ENCODE results near the gene SH3RF1. TPM values are rescaled to one million over a fixed set of nuclear protein-coding genes. Genes with fewer than 3 reads are reported as not detected.

SH3RF1 gene
- total and polyA plus RNA-seq, 2 experiments from 2014 or later: 7.8 to 12.4 TPM

DNA sequence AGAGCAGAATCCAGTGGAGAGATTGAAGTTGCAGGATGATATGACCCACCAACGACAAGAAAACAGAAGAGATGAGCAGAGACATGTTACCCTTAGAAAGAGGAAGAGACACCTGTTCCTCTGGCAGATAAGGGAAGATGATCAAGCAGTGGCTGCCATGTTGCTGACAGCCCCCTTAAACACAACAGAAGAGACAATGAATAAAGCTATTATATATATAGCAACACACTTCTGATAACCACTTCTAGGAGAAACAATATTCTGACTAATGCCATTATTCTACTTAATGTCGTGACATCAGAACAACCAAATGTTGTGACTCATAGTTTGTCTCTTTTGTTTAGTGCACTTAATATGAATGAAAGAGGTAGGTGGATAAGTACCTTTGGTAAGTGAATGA is 44.9 kb downstream of the SH3RF1 start:
- Histone ChIP-seq H3K27me3 (ENCODE audit: insufficient read depth) (no peaks in the 10 kb centered on the region), H3K4me2 (no peak overlapping the region), H3K79me2 (replicated peaks; ENCODE audit: insufficient read depth) (peaks cover 36% of the 10 kb centered on the region), H3K27ac (ENCODE audit: low read depth) (no peak overlapping the region), H3K9me2 (ENCODE audit: insufficient read depth) (no peaks in the 10 kb centered on the region), H4K20me1 (replicated peaks; ENCODE audit: insufficient read depth) (no peaks in the 10 kb centered on the region; the same call in 1 of the 2 replicates), H3K4me1 (ENCODE audit: insufficient read depth) (peaks cover 11% of the 10 kb centered on the region; the same call in 1 of the 2 replicates), H2AFZ (no peak overlapping the region), H3K4me3 (no peak overlapping the region), H3K36me3 (ENCODE audit: insufficient read depth) (no peaks in the 10 kb centered on the region), H3F3A (replicated peaks; ENCODE audit: low read depth) (no peaks in the 10 kb centered on the region)
- Mint-ChIP-seq H3K36me3 (ENCODE audit: low read depth) (no peaks in the 10 kb centered on the region), H3K27me3 (ENCODE audit: insufficient read depth, low read depth, poor library complexity) (no peaks in the 10 kb centered on the region), H3K4me1 (peaks cover 5% of the 10 kb centered on the region; the same call in 2 of the 3 replicates), H3K4me3 (no peak overlapping the region), H3K27ac (no peak overlapping the region), H3K9me3 (no peaks in the 10 kb centered on the region)
- DNase-seq (ENCODE audit: low spot score) (no peak), ATAC-seq (no peak)
- TF ChIP-seq STAT1 (IDR thresholded peaks at IDR 0.05; ENCODE audit: unreplicated experiment) (no peak), EZH2phosphoT487 (IDR thresholded peaks at IDR 0.05; ENCODE audit: unreplicated experiment) (no peak), CREB1 (CRISPR knock-in tag; IDR thresholded peaks at IDR 0.05; ENCODE audit: low read depth) (no peak), EZH2 (IDR thresholded peaks at IDR 0.05; ENCODE audit: low read depth, unreplicated experiment) (no peak), ZNF331 (CRISPR knock-in tag; IDR thresholded peaks at IDR 0.05; ENCODE audit: low read depth) (no peak), JUNB (IDR thresholded peaks at IDR 0.05; ENCODE audit: unreplicated experiment) (no peak), ZNF114 (CRISPR knock-in tag; IDR thresholded peaks at IDR 0.05) (no peak), NANOG (IDR thresholded peaks at IDR 0.05; ENCODE audit: borderline replicate concordance) (no peak)
- TF ChIP-seq, protein P1, sequence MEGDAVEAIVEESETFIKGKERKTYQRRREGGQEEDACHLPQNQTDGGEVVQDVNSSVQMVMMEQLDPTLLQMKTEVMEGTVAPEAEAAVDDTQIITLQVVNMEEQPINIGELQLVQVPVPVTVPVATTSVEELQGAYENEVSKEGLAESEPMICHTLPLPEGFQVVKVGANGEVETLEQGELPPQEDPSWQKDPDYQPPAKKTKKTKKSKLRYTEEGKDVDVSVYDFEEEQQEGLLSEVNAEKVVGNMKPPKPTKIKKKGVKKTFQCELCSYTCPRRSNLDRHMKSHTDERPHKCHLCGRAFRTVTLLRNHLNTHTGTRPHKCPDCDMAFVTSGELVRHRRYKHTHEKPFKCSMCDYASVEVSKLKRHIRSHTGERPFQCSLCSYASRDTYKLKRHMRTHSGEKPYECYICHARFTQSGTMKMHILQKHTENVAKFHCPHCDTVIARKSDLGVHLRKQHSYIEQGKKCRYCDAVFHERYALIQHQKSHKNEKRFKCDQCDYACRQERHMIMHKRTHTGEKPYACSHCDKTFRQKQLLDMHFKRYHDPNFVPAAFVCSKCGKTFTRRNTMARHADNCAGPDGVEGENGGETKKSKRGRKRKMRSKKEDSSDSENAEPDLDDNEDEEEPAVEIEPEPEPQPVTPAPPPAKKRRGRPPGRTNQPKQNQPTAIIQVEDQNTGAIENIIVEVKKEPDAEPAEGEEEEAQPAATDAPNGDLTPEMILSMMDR (conservative IDR thresholded peaks at IDR 0.05; ENCODE audit: low read depth in 2 of 2): no peak
- TF ChIP-seq, protein P2, sequence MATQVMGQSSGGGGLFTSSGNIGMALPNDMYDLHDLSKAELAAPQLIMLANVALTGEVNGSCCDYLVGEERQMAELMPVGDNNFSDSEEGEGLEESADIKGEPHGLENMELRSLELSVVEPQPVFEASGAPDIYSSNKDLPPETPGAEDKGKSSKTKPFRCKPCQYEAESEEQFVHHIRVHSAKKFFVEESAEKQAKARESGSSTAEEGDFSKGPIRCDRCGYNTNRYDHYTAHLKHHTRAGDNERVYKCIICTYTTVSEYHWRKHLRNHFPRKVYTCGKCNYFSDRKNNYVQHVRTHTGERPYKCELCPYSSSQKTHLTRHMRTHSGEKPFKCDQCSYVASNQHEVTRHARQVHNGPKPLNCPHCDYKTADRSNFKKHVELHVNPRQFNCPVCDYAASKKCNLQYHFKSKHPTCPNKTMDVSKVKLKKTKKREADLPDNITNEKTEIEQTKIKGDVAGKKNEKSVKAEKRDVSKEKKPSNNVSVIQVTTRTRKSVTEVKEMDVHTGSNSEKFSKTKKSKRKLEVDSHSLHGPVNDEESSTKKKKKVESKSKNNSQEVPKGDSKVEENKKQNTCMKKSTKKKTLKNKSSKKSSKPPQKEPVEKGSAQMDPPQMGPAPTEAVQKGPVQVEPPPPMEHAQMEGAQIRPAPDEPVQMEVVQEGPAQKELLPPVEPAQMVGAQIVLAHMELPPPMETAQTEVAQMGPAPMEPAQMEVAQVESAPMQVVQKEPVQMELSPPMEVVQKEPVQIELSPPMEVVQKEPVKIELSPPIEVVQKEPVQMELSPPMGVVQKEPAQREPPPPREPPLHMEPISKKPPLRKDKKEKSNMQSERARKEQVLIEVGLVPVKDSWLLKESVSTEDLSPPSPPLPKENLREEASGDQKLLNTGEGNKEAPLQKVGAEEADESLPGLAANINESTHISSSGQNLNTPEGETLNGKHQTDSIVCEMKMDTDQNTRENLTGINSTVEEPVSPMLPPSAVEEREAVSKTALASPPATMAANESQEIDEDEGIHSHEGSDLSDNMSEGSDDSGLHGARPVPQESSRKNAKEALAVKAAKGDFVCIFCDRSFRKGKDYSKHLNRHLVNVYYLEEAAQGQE (IDR thresholded peaks at IDR 0.05; ENCODE audit: unreplicated experiment): no peak

All from GM23338 (cell line).